ENCODE data around the gene GALNS. TPM values are rescaled to one million over a fixed set of nuclear protein-coding genes. Genes with fewer than 3 reads are reported as not detected.

GALNS gene
- total RNA-seq, 1 experiment from 2014 or later: 81.6 TPM

GRCh38 chr16:88886845-88887521, 30.2 kb upstream of the GALNS start:
- ChIA-PET CTCF (no interaction called here), POLR2A (no interaction called here)
- Histone ChIP-seq H3K27ac (ENCODE audit: low read length) (no peak overlapping the region), H3K36me3 (ENCODE audit: control insufficient read depth, insufficient read depth, low read length) (no peaks in the 10 kb centered on the region), H3K9me3 (ENCODE audit: control insufficient read depth, insufficient read depth, low read depth, low read length) (no peaks in the 10 kb centered on the region), H3K27me3 (ENCODE audit: control insufficient read depth, insufficient read depth, low read length) (no peaks in the 10 kb centered on the region), H3K4me1 (ENCODE audit: control insufficient read depth, insufficient read depth, low read length) (peaks cover 7% of the 10 kb centered on the region), H3K4me3 (ENCODE audit: low read depth in 2 of 2, low read length in 2 of 2) (no peak overlapping the region)
- intact Hi-C loops (cut with micrococcal nuclease; ENCODE audit: unreplicated experiment) (no loop called here), in situ Hi-C loops (cut with HindIII; ENCODE audit: low pct_unique_long_range_greater_than_20kb, low sequenced_read_pairs) (no loop called here)
- ATAC-seq (no peak), DNase-seq (ENCODE audit: low read depth, low spot score) (no peak)
- BruUV-seq (replicated peaks): no TSS peak
- no peak for TF ChIP-seq CTCF (IDR thresholded peaks at IDR 0.05)
- no peak for TF ChIP-seq SIN3A (IDR thresholded peaks at IDR 0.05; ENCODE audit: borderline replicate concordance, insufficient read depth, low read depth, low read length)
- TF ChIP-seq REST (IDR thresholded peaks at IDR 0.05; ENCODE audit: insufficient read depth in 1 of 2, low read depth in 2 of 2, low read length in 1 of 2): no peak
- no peak for TF ChIP-seq POLR2AphosphoS5 (IDR thresholded peaks at IDR 0.05; ENCODE audit: low read depth, low read length)
- no peak for TF ChIP-seq TCF7L2 (IDR thresholded peaks at IDR 0.05; ENCODE audit: low read depth, low read length)

GRCh38 chr16:88886420-88886844, 29.7 kb upstream of the GALNS start:
- H3K4me1 ChIP-seq (ENCODE audit: control insufficient read depth, insufficient read depth, low read length): peaks cover 7% of the 10 kb centered on the region
- no peak for TF ChIP-seq TCF7L2 (IDR thresholded peaks at IDR 0.05; ENCODE audit: low read depth, low read length)
- TF ChIP-seq REST (IDR thresholded peaks at IDR 0.05; ENCODE audit: insufficient read depth in 1 of 2, low read depth in 2 of 2, low read length in 1 of 2): no peak
- TF ChIP-seq POLR2AphosphoS5 (IDR thresholded peaks at IDR 0.05; ENCODE audit: low read depth, low read length): no peak
- TF ChIP-seq CTCF (IDR thresholded peaks at IDR 0.05): no peak
- no peak for TF ChIP-seq SIN3A (IDR thresholded peaks at IDR 0.05; ENCODE audit: borderline replicate concordance, insufficient read depth, low read depth, low read length)
- DNase-seq (ENCODE audit: low read depth, low spot score): no peak
- ChIA-PET CTCF (no interaction called here), POLR2A (no interaction called here)
- no peaks in the 10 kb centered on the region for H3K27me3 ChIP-seq (ENCODE audit: control insufficient read depth, insufficient read depth, low read length)
- H3K27ac ChIP-seq (ENCODE audit: low read length): no peak overlapping the region
- BruUV-seq (replicated peaks): no TSS peak
- H3K4me3 ChIP-seq (ENCODE audit: low read depth in 2 of 2, low read length in 2 of 2): no peak overlapping the region
- ATAC-seq: no peak
- in situ Hi-C loops (cut with HindIII; ENCODE audit: low pct_unique_long_range_greater_than_20kb, low sequenced_read_pairs) (no loop called here), intact Hi-C loops (cut with micrococcal nuclease; ENCODE audit: unreplicated experiment) (no loop called here)
- no peaks in the 10 kb centered on the region for H3K9me3 ChIP-seq (ENCODE audit: control insufficient read depth, insufficient read depth, low read depth, low read length)
- no peaks in the 10 kb centered on the region for H3K36me3 ChIP-seq (ENCODE audit: control insufficient read depth, insufficient read depth, low read length)

Measured in Panc1 (cell line).